ENCODE measurements around the gene MOG. TPM values are rescaled to one million over a fixed set of nuclear protein-coding genes. Genes with fewer than 3 reads are reported as not detected.

The MOG gene
- total and polyA plus RNA-seq, 2 donors (not counting 1 experiment from before 2014, with no cell fraction given): not detected

- Histone ChIP-seq H3K27me3 (replicated peaks in 1 of 4; ENCODE audit: control extremely low read depth in 1 of 4, control insufficient read depth in 3 of 4, insufficient read depth in 4 of 4, low read length in 3 of 4) (no peaks in the 10 kb centered on the region), H3K79me2 (ENCODE audit: control insufficient read depth, insufficient read depth, low read length) (peaks cover 15% of the 10 kb centered on the region), H3K9ac (ENCODE audit: low read length) (peak overlapping the region; percentile 91), H3K4me3 (ENCODE audit: control extremely low read depth in 1 of 5, extremely low read depth in 1 of 5, insufficient read depth in 1 of 5, low read depth in 2 of 5, low read length in 4 of 5) (peak overlapping the region; percentile 45 to 96 (median 93)), H3K9me3 (ENCODE audit: control extremely low read depth in 1 of 3, control insufficient read depth in 2 of 3, insufficient read depth in 1 of 3, low read length in 2 of 3) (no peaks in the 10 kb centered on the region), H3K36me3 (replicated peaks in 1 of 2; ENCODE audit: control extremely low read depth in 1 of 2, control insufficient read depth in 1 of 2, extremely low read depth in 1 of 2, insufficient read depth in 2 of 2, low read length in 1 of 2) (peaks cover 0 to 6% of the 10 kb centered on the region in 2 experiments), H4K20me1 (ENCODE audit: control insufficient read depth, insufficient read depth, low read length, poor library complexity, severe bottlenecking) (peaks cover 22% of the 10 kb centered on the region), H3K27ac (ENCODE audit: low read length in 2 of 2) (peak overlapping the region; percentile 70 to 86), H3K4me2 (replicated peaks; ENCODE audit: low read depth, low read length, poor library complexity, severe bottlenecking) (peak overlapping the region; percentile 98), H3K4me1 (ENCODE audit: control insufficient read depth in 2 of 2, insufficient read depth in 2 of 2, low read length in 2 of 2) (peaks cover 33 to 58% of the 10 kb centered on the region in 2 donors), H2AFZ (ENCODE audit: insufficient read depth, low read depth, low read length, poor library complexity, severe bottlenecking) (peak overlapping the region; percentile 98)
- no peaks in the 10 kb centered on the region for H3K27me3 Mint-ChIP-seq
- H3K4me3 Mint-ChIP-seq: peak overlapping the region; percentile 94
- intact Hi-C loops (cut with micrococcal nuclease): loop anchor here (1.0 kb wide), 1 partner anchor 16 kb away; no protein-coding TSS in a partner anchor
- ATAC-seq (ENCODE audit: low read depth) (peak; percentile 0), DNase-seq (peak; percentile 53)
- 20% methylated on average over 7 of the region's 9 CpGs for WGBS (ENCODE audit: insufficient coverage)
- H3K9me3 Mint-ChIP-seq (ENCODE audit: insufficient read depth): no peaks in the 10 kb centered on the region
- peak overlapping the region; percentile 99 for H3K27ac Mint-ChIP-seq
- CTCF ChIA-PET: interaction anchor here (0.5 to 13.5 kb wide), 5 partner anchors 11 to 880 kb away, joined by 3 to 226 read pairs (median 4); no protein-coding TSS in a partner anchor
- POLR2A ChIA-PET: interaction anchor here (1.0 to 3.1 kb wide), 5 partner anchors 10 to 116 kb away, joined by 3 to 30 read pairs (median 6); no protein-coding TSS in a partner anchor
- peaks cover 65% of the 10 kb centered on the region for H3K4me1 Mint-ChIP-seq
- TF ChIP-seq EZH2 (IDR thresholded peaks at IDR 0.05; ENCODE audit: borderline replicate concordance, insufficient read depth, low read depth, low read length, poor library complexity, severe bottlenecking): no peak
- no peak for TF ChIP-seq CTCF (IDR thresholded peaks at IDR 0.05)
These were observed 23.4 kb upstream of the MOG start for GRCh38 chr6:29633534-29633905.

- Mint-ChIP-seq H3K9me3 (ENCODE audit: insufficient read depth) (no peaks in the 10 kb centered on the region), H3K4me3 (no peak overlapping the region), H3K27me3 (no peaks in the 10 kb centered on the region), H3K4me1 (peaks cover 38% of the 10 kb centered on the region), H3K27ac (no peak overlapping the region)
- TF ChIP-seq EZH2 (IDR thresholded peaks at IDR 0.05; ENCODE audit: borderline replicate concordance, insufficient read depth, low read depth, low read length, poor library complexity, severe bottlenecking) (no peak), CTCF (IDR thresholded peaks at IDR 0.05) (no peak)
- Histone ChIP-seq H3K4me2 (replicated peaks; ENCODE audit: low read depth, low read length, poor library complexity, severe bottlenecking) (no peak overlapping the region), H3K79me2 (ENCODE audit: control insufficient read depth, insufficient read depth, low read length) (peaks cover 9% of the 10 kb centered on the region), H4K20me1 (ENCODE audit: control insufficient read depth, insufficient read depth, low read length, poor library complexity, severe bottlenecking) (no peaks in the 10 kb centered on the region), H3K27ac (ENCODE audit: low read length in 2 of 2) (no peak overlapping the region), H3K9ac (ENCODE audit: low read length) (no peak overlapping the region), H3K9me3 (ENCODE audit: control extremely low read depth in 1 of 3, control insufficient read depth in 2 of 3, insufficient read depth in 1 of 3, low read length in 2 of 3) (no peaks in the 10 kb centered on the region), H3K27me3 (replicated peaks in 1 of 4; ENCODE audit: control extremely low read depth in 1 of 4, control insufficient read depth in 3 of 4, insufficient read depth in 4 of 4, low read length in 3 of 4) (no peaks in the 10 kb centered on the region), H3K4me1 (ENCODE audit: control insufficient read depth in 2 of 2, insufficient read depth in 2 of 2, low read length in 2 of 2) (peaks cover 15 to 32% of the 10 kb centered on the region in 2 donors), H3K4me3 (ENCODE audit: control extremely low read depth in 1 of 5, extremely low read depth in 1 of 5, insufficient read depth in 1 of 5, low read depth in 2 of 5, low read length in 4 of 5) (no peak overlapping the region), H3K36me3 (replicated peaks in 1 of 2; ENCODE audit: control extremely low read depth in 1 of 2, control insufficient read depth in 1 of 2, extremely low read depth in 1 of 2, insufficient read depth in 2 of 2, low read length in 1 of 2) (no peaks in the 10 kb centered on the region), H2AFZ (ENCODE audit: insufficient read depth, low read depth, low read length, poor library complexity, severe bottlenecking) (no peak overlapping the region)
- ATAC-seq (ENCODE audit: low read depth): no peak
- WGBS (ENCODE audit: insufficient coverage): 95% methylated on average over 4 of the region's 9 CpGs
- ChIA-PET POLR2A (interaction anchor here (1.3 kb wide), 1 partner anchor 16 kb away, joined by 3 read pairs; no protein-coding TSS in a partner anchor), CTCF (interaction anchor here (1.6 to 8.8 kb wide), 2 partner anchors 10 to 15 kb away, joined by 4 to 137 read pairs; no protein-coding TSS in a partner anchor)
- intact Hi-C loops (cut with micrococcal nuclease): no loop called here
- no peak for DNase-seq
These were observed 19.6 kb upstream of the MOG start for GRCh38 chr6:29637247-29637646.

Measured in B cell (primary cell).